ENCODE measurements around the gene RASGRP1.

Gene RASGRP1

GRCh38 chr15:38477637-38478036, 87.0 kb downstream of the RASGRP1 start:
- no peak for TF ChIP-seq CTCF (IDR thresholded peaks at IDR 0.05; ENCODE audit: low read depth, low read length)
- no peak for DNase-seq (ENCODE audit: extremely low read depth, low read depth)

GRCh38 chr15:38476120-38476519, 88.5 kb downstream of the RASGRP1 start:
- no peak for DNase-seq (ENCODE audit: extremely low read depth, low read depth)
- TF ChIP-seq CTCF (IDR thresholded peaks at IDR 0.05; ENCODE audit: low read depth, low read length), result no peak

GRCh38 chr15:38475361-38475760, 89.3 kb downstream of the RASGRP1 start:
- TF ChIP-seq CTCF (IDR thresholded peaks at IDR 0.05; ENCODE audit: low read depth, low read length), result no peak

GRCh38 chr15:38474155-38474757, 90.4 kb downstream of the RASGRP1 start:
- peak; percentile 50 for DNase-seq (ENCODE audit: extremely low read depth, low read depth)
- TF ChIP-seq CTCF (IDR thresholded peaks at IDR 0.05; ENCODE audit: low read depth, low read length), result peak; percentile 73

More at GRCh38 chr15:38475361-38475760, 89.3 kb downstream of the RASGRP1 start:
- no peak for DNase-seq (ENCODE audit: extremely low read depth, low read depth)

- DNase-seq (ENCODE audit: extremely low read depth, low read depth), result no peak
- no peak for TF ChIP-seq CTCF (IDR thresholded peaks at IDR 0.05; ENCODE audit: low read depth, low read length)
Measured at GRCh38 chr15:38471974-38472373, 92.6 kb downstream of the RASGRP1 start.

- TF ChIP-seq CTCF (IDR thresholded peaks at IDR 0.05; ENCODE audit: low read depth, low read length), result no peak
Measured at GRCh38 chr15:38470816-38471215, 93.8 kb downstream of the RASGRP1 start.

GRCh38 chr15:38464675-38465074, 99.9 kb downstream of the RASGRP1 start:
- DNase-seq (ENCODE audit: extremely low read depth, low read depth), result no peak
- no peak for TF ChIP-seq CTCF (IDR thresholded peaks at IDR 0.05; ENCODE audit: low read depth, low read length)

More at GRCh38 chr15:38470816-38471215, 93.8 kb downstream of the RASGRP1 start:
- DNase-seq (ENCODE audit: extremely low read depth, low read depth), result no peak
